ENCODE measurements around the gene NEURL2. TPM values are rescaled to one million over a fixed set of nuclear protein-coding genes. Genes with fewer than 3 reads are reported as not detected.

NEURL2 gene
- total RNA-seq, 1 donor from 2014 or later: 4.0 TPM

DNA sequence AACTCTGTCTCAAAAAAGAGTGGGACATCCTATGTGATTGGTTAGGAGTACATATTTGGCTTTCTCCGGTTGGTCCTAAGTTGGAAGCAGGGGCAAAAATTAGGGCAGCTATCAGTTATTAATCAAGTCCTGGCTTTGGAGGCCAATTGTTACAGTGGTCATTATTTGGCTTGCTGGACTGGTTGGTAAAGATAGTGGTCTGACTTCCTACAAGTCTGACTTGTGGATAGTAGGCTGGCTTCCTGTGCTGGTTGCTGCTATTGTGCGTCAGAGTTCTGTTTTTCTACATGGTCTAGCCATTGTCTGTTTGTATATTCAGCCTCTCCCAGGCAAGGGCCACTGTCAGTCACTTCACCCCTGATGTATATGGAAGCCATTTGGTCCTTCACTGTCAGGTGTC lies 40.8 kb downstream of the NEURL2 start:
- no peak overlapping the region for H3K27ac ChIP-seq
- no peak for DNase-seq (ENCODE audit: low spot score in 2 of 2)
- TF ChIP-seq, protein P1, sequence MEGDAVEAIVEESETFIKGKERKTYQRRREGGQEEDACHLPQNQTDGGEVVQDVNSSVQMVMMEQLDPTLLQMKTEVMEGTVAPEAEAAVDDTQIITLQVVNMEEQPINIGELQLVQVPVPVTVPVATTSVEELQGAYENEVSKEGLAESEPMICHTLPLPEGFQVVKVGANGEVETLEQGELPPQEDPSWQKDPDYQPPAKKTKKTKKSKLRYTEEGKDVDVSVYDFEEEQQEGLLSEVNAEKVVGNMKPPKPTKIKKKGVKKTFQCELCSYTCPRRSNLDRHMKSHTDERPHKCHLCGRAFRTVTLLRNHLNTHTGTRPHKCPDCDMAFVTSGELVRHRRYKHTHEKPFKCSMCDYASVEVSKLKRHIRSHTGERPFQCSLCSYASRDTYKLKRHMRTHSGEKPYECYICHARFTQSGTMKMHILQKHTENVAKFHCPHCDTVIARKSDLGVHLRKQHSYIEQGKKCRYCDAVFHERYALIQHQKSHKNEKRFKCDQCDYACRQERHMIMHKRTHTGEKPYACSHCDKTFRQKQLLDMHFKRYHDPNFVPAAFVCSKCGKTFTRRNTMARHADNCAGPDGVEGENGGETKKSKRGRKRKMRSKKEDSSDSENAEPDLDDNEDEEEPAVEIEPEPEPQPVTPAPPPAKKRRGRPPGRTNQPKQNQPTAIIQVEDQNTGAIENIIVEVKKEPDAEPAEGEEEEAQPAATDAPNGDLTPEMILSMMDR (IDR thresholded peaks at IDR 0.05): no peak
- no peaks in the 10 kb centered on the region for H3K27me3 ChIP-seq
- peaks cover 0 to 7% of the 10 kb centered on the region in 2 donors for H3K4me1 ChIP-seq
- H3K4me3 ChIP-seq: no peak overlapping the region
- H3K9me3 ChIP-seq: no peaks in the 10 kb centered on the region
- peaks cover 22 to 45% of the 10 kb centered on the region in 2 donors for H3K36me3 ChIP-seq
- intact Hi-C loops (cut with DNase I): no loop called here

DNA sequence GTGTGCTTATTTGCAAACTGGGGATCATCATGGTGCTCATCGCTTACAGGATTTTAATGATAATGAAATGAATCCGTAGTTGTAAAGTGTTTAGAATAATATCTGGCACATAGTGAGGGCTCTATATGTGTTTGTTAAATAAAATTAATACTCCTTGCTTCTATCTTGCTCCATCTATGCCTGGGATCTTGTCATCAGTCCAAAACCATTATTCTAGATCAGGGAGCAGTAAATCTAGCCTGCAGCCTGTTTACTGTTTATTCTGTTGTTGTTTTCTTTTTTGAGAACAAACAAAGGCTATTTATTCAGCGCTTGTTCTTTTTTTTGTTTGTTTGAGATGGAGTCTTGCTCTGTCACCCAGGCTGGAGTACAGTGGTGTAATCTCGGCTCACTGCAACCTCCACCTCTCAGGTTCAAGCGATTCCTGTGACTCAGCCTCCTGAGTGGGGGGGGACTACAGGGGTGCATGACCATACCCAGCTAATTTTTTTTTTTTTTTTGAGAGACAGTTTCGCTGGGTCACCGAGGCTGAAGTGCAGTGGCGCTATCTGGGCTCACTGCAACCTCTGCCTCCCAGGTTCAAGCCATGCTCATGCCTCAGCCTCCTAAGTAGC lies 41.9 kb downstream of the NEURL2 start:
- Histone ChIP-seq H3K36me3 (peaks cover 27 to 47% of the 10 kb centered on the region in 2 donors), H3K4me1 (no peaks in the 10 kb centered on the region), H3K9me3 (no peaks in the 10 kb centered on the region), H3K27me3 (no peaks in the 10 kb centered on the region), H3K27ac (no peak overlapping the region), H3K4me3 (no peak overlapping the region)
- DNase-seq (ENCODE audit: low spot score in 2 of 2): no peak
- TF ChIP-seq, protein P1 (IDR thresholded peaks at IDR 0.05): no peak
- intact Hi-C loops (cut with DNase I): no loop called here

DNA sequence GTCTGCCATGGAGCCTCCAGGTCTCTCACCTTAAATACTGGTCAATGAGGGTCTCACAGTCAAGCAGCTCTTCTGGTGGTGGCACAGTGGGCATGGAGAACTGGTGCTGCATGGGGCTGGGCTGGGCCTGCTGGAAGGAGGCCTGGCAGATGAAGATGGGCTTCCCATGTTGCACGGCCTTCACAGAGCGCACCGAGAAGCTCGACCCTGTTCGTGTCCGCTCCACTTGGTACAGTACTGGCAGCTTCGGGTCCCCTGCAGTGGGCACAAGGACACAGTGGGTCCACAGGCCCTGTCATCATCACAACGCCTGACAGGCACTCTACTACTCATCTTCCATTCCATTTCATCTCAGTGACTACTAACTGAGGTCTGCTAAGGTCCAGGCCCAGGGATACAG lies 42.6 kb downstream of the NEURL2 start:
- no peak for DNase-seq (ENCODE audit: low spot score in 2 of 2)
- peak overlapping the region in 1 of 2 donors; percentile 19 for H3K27ac ChIP-seq

DNA sequence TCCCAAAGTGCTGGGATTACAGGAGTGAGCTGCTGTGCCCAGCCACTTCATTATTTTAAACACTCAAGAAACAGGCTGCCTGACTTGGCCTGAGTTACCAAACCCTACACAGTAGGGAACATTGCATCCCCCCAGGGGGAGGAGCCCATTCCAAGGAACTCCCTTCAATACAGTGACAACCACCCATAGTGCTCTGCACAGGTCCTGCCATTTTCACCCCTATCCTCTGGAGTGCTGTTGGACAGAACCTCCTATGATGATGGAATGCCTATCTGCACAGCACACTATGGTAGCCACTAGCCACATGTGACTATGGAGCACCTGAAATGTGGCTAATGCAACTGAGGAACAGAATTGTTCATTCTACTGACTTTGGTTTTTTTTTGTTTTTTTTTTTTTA lies 45.6 kb downstream of the NEURL2 start:
- no peaks in the 10 kb centered on the region for H3K9me3 ChIP-seq
- no peaks in the 10 kb centered on the region for H3K27me3 ChIP-seq
- peaks cover 0 to 10% of the 10 kb centered on the region in 2 donors for H3K4me1 ChIP-seq
- peaks cover 46 to 69% of the 10 kb centered on the region in 2 donors for H3K36me3 ChIP-seq
- H3K4me3 ChIP-seq: no peak overlapping the region
- no peak for DNase-seq (ENCODE audit: low spot score in 2 of 2)
- TF ChIP-seq, protein P1 (IDR thresholded peaks at IDR 0.05): no peak
- H3K27ac ChIP-seq: peak overlapping the region in 1 of 2 donors; percentile 19
- intact Hi-C loops (cut with DNase I): no loop called here

More for the DNA sequence above, 42.6 kb downstream of the NEURL2 start:
- no peaks in the 10 kb centered on the region for H3K27me3 ChIP-seq
- TF ChIP-seq, protein P1 (IDR thresholded peaks at IDR 0.05): no peak
- no peak overlapping the region for H3K4me3 ChIP-seq
- H3K36me3 ChIP-seq: peaks cover 33 to 53% of the 10 kb centered on the region in 2 donors
- intact Hi-C loops (cut with DNase I): no loop called here
- H3K4me1 ChIP-seq: no peaks in the 10 kb centered on the region
- H3K9me3 ChIP-seq: no peaks in the 10 kb centered on the region

DNA sequence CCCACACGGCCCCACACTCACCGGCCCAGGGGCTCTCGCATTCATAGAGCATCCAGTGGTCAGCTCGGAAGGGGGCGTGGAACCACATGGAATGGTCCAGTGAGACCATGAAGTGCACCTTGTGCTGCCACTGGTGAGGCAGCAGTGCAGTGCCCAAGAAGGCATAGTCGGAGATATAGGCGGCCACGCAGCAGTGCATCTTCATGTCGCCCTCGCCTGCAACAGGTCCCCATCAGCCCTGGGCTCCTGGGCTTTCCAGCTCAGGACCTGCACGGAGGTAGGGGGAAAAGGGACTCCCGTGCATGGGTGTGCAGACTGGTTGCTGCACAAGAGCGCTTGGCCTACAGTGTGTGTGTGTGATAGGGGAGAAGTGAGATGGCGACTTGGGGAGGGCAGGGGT lies 47.5 kb downstream of the NEURL2 start:
- H3K27ac ChIP-seq: no peak overlapping the region

More for the DNA sequence above, 47.5 kb downstream of the NEURL2 start:
- TF ChIP-seq, protein P1 (IDR thresholded peaks at IDR 0.05): no peak
- H3K4me1 ChIP-seq: peaks cover 0 to 10% of the 10 kb centered on the region in 2 donors
- peaks cover 53 to 70% of the 10 kb centered on the region in 2 donors for H3K36me3 ChIP-seq
- H3K9me3 ChIP-seq: no peaks in the 10 kb centered on the region
- intact Hi-C loops (cut with DNase I): no loop called here
- DNase-seq (ENCODE audit: low spot score in 2 of 2): no peak
- H3K4me3 ChIP-seq: no peak overlapping the region
- no peaks in the 10 kb centered on the region for H3K27me3 ChIP-seq
